Anterior cingulate cortex (tissue), 58 donors: Measurements from ENCODE around the gene EMID1.
"Not testable (repeated sequence)": the region's sequence is repeated elsewhere in the genome, so short reads cannot be mapped to it uniquely, and the experiment has no call there.

Experiments
- DNase-seq, 58 donors: peaks; one replicate each; lab custom pipeline; 2025; lab: John Stamatoyannopoulos, UW

The EMID1 gene

DNA sequence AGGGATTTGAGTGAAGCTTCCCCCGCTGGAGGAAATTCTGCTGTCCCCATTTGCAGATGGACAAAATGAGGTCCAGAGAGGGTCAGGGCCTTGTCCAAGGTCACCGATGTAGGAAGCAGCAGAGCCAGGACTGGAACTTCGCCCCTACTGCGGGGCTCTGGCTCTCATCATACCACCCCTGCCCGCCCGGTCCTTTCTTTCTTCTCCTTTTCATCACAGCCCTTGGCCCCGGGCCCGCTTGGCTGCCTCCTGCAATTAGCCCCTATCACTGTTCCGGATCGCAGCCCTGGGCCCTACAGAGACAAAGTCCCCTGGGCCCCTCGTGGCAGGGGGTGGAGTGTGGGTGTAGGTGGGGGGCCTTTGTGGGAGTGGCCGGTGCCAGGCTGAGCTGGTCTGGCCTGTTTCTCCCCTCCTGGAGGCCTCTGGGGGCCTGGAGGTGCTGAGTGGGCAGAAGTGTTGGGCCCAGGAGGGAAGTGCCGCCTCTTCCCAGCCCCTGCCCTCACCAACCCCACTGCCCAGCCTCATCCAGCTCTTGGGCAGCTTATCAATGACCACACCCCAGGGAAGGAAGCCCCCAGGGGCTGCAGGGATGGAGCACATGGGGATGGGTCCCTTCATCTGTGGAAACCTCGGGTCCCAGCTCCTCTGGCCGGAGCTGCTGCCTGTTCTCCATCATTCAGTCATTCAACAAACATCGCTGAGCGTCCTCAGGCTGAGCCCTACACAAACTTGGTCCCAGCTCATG is 3.4 kb downstream of the EMID1 start:
- DNase-seq = peak in 19 of 58 donors; percentile 10 to 59 (median 28)

DNA sequence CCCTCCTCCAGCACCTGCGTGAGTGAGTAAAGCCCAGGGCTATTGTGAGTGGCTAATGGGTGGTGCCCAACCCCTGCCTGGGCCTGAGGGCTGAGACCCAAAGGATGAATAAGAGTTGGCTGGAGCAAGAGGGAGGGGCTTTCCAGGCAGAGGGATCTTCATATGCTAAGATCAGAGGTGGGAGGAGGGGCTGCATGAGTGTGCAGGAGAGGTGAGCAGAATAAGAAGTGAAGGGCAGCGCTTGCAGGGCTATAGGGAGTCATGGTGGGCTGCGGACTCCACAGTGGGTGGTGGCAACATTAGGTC is 3.9 kb downstream of the EMID1 start:
- peak in 2 of 58 donors; percentile 18 to 23 for DNase-seq

DNA sequence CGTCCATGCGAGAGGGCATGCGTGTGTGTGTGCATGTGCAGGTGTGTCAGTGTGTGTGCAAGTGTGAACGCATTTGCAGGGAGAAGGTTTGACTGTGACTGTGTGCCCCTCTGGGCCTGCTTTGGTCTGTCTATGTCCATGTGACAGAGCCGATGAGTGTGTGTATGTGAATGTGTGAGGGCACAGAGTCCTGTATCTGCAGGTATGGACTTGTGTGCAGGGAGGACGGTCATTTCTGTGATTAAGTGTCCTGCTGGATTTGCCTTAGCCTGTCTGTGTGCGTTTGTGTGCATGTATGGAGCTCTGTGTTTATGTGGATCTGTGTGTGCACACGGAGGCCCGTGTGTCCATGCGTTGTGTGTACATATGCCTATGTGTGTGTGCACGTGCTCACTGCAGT is 5.4 kb downstream of the EMID1 start:
- DNase-seq = no peak

DNA sequence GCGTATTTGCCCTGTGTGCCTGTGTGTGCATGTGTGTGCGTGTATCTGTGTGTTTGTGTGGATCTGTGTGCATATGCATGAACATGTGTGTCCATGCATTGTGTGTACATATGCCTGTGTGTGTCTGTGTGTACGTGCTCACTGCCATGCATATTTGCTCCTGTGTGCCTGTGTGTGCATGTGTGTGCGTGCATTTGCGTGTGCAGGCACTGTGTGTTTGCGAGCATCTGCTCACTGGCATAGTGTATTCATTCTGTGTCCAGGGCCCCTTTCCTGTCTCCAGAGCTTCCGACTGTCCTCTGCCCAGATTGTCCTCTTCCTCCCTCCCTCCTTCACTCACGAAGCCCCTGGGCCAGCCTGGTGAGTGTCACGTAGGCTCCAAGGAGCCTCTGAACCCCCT is 5.8 kb downstream of the EMID1 start:
- no peak for DNase-seq

DNA sequence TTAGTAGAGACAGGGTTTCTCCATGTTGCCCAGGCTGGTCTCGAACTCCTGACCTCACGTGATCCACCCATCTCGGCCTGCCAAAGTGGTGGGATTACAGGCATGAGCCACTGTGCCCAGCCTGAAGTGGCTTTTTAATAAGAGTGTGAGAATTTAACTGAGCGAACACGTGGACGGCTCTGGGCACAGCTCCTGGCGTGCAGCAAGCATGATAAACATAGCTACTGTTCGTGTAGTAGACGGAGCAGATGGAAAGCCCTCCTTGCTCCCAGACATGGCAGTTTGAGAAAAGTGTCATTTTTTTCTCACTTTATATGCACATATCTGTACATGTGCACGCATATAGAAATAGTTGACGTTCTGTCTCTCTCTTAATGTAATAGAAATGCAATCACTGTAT is 7.0 kb downstream of the EMID1 start:
- DNase-seq = peak in 23 of 58 donors; percentile 10 to 69 (median 32)

DNA sequence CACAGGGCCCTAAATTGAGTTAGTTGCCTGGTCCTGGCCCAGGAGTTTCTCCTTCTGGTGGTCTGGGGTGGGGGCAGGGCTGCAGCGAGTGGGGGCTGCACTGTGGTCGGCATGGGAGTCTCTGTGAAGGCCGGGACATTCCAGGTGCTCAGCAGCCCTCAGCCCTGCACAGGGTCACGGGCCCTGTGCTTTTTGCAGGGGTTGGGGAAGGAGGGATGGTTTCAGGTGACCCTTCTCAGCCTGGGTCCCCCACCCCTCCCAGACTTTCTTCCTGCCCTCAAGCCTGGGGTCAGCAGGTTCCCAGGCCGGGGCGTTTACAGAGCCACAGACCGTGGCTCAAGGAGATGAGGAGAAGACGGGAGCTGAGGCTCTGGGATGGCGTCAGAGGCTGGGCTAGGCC is 7.8 kb downstream of the EMID1 start:
- no peak for DNase-seq

DNA sequence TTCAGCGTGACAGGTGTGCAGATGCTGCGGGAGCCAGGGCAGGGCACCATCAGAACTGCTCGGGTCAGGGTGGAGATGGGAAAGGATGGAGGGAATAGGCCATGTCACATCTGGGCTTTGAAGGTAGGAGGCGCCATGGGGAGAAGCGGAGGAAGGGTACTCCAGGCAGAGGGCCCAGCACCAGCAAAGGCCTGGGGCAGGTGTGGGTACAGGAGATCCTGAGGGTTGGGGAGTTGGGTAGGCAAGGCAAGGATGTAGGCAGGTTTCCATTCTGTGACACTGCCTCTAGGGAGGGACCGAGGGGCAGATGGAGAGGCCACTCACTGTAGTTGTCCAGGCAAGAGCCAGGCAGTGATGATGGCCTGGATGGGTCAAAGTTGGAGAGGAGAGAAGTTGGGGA is 8.5 kb downstream of the EMID1 start:
- DNase-seq = no peak

DNA sequence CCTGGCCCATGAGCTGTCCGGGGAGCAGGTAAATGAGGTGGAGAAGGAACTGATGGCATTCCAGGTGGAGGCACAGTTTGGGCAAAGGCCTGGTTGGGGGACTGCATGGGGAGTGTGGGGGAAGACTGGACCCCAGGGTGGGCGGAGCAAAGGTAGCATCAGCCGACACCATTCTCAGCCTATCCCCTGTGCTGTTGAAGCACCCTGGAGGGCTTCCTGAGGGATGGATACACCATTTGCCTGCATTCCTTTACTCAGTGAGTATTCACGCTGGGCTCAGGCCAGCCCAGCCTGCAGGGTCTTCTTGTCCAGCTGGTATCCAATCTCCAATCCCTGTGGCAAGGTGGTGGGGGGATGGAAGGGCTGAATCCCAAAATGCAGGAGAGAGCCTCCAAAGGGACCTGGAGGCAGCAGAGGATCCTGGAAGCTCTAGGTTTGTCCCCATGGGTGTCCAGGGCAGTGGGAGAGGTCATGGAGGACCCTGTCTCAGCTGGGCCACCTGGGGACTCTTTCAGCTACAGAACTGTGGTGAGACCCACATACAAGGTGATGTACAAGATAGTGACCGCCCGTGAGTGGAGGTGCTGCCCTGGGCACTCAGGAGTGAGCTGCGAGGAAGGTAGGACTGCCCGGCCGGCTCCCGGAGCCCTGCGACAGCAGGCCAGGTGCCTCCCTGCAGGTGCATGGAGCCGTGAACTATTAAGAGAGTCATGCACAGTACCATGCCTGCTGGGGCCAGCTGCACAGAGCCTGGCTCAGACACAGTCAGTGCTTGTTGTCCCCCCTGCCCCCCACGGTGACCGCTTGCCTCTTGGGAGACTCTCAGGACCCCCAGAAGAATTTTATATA is 9.5 kb downstream of the EMID1 start:
- no peak for DNase-seq

DNA sequence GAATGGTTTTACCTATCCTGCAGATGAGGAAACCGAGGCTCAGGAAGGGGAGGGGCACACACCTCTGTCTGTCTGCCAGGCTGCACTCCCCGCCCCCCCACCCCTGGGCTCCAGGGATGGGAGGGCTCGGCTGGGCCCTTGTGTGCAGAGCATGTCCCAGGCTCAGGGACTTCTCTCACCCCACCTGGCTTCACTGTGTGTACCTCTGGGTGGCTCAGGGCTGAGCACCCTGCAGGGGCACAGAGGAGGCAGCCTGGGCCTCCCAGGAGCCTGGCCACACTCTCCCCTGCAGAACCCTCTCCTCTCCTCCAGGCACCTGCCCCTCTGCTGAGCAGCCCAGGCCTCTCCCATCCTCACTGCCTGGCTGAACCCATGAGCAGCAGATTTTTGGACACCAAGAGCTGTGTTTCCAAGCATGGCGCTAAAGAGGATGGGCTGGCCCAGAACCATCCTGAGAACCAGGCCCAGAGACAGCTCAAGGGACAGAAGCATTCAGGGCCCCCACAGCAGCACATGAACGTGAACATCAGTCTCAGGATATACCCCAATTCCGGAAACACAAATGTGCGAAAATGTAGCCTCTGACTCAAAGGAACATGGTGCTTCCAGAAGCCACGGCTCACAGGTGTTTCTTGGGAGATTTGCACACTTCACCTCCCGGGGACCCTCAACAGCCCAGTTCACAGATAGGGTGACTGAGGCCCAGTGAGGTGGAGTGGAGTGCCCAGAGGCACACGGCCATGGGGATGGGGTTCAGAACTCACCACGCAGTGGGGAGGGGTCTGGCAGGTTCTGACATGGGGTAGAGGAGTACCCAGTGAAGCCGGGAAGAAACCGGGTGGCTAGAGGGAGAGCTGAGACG is 10.5 kb downstream of the EMID1 start:
- DNase-seq = no peak

DNA sequence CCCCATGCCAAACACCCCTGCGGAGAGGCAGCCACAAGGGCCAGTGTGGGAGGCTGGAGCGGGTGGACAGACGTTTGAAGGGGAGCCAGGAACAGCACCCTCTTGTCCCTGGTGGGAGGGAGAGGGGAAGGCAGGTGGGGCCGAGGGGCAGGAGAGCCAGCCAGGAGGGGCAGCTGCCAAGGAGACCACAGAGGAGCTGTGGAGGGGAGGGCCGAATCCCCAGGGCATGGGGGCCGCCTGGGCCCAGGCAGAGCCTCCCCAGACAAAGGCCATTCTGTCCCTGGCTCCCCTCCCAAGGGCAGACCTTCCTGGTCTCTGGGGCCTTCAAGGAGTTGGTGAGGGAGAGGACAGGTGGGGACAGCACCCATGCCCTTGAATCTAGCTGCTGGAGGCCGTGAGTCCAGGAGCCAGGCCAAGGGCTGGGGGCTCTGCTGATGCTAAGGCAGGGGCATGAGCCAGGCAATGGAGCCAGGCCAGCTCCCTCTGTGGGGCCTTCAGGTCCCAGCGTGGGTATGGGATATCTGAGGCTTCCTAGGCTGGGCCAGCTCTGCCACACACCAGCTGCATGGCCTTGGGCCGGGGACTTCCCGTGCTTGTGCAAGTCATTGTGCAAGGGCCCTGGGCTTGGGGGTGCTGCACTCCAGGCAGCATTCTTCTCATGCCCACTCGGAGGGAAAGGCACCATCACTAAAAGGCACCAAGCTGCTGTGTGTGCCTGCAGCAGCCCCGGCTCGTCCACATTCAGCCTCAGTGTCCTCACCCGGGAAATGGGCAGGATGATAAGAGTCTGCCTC is 11.4 kb downstream of the EMID1 start:
- peak in 26 of 58 donors; percentile 13 to 66 (median 36) for DNase-seq

DNA sequence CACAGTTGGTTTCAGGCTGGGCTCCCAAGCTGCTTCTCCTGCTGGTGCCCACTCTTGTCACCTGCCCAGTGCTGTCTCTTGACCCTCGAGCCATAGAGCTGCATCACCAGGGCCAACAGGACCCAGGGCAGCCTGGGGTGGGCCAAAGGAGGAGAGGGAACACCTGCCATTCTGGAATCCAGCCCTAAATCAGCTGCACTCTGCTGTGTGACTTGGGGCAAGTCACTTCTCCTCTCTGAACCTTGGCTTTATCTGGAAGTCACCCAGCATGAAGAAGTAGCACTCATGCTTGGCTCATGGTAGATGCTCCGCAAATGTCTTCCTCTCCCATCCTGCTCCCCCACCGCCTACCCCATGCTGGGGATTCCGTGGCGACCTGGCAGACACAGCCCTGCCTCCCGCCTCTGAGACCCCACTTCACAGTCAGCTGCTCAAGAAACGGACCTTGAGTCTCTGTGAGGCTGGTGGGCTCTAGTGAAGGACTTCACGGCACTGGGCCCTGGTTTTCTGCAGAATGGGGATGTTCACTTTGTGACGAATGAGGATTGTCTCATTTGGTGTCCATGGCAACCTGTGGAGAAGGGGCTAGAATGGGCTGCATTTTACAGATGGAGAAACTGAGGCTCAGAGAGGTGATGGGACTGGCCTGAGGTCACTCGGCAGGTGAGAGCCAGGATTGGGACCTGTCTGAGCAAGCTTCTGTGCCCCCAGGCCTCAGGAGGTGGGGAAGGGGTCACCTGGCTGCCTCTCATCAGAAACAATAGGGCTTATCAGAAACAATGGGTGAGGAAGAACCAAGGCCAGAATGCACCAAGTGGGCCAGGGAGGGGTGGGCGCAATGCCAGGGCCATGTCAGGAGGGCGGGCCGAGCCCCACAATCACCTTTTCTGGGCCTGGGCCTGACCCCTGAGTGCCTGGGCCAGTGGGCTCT is 12.4 kb downstream of the EMID1 start:
- DNase-seq = no peak

DNA sequence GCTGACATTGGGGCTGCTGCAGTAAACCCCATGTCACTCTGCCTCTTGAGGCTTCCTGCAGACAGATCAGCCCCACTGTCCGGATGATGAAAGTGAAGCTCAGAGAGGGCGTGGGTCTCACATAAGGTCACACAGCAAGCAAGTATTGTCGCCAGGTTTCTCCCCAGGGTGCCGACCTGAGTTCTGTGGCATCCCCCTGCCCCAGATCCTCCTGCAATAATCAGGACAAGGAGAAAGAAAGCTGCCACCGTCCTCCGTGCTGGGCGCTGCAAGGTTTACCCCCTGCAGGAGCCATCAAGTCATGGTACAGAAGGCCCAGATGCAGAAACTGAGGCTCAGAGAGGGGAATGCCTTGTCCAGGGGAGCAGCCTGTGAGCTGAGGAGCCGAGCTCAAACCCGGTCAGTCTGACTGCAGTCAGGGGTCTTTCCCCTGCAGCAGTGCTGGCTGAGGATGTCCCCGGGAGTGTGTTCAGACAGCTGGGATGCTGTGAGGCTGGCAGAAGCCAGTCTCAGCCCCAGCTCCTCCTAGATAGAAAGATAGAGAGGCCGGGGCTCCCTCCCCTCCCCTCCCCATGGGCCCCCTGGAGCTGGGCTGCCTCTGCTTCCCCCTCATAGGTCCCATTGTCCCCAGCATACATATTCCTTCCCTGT is 13.2 kb downstream of the EMID1 start:
- no peak for DNase-seq

DNA sequence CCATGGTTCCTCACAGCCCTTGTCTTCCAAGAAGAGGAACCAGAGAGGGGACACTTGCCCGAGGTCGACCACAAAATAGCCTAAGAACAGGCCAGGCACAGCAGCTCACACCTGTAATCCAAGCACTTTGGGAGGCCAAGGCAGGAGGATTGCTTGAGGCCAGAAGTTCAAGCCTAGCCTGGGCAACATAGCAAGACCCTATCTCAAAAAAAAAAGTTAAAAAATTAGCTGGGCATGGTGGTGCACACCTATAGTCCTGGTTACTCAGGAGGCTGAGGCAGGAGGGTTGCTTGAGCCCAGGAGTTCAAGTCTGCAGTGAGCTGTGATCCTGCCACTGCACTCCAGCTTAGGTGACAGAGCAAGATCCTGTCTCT is 13.7 kb downstream of the EMID1 start:
- not testable (repeated sequence) for DNase-seq

DNA sequence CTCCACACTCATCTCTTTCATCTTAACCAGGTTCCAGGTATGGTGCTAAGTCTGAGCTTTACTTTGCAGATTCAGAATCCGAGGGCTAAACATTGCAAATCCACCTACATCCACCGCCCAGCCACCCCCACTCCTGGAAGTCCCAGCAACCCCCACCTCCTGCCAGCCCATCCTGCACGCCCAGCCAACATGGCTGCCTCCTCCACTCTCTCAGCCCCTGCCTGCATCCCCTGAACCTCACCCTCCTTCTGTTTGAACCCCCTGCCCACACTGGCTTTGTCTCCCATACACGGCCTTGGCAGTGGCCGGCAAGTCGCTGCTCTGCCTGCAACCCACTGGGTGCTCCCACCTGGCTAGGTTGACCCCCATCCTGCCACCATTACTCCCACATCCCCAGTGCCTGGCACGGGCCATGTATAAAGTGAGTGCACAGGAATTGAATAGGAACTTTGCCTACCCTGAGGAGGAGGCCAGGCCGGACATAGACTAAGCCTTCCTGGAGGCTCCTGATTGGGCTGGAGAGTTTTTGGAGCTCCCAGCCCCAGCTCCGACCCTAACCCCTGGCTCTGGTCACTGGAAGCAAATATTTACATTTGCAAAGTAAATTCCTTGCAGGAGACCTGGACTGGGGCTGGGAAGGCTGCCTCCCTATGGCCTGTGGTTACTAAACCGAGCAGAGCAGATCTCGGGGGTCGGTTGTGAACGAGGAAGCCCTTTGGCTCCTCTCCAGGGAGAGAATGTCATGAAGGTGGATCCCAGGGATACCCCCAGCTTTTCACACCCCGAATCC is 14.4 kb downstream of the EMID1 start:
- no peak for DNase-seq

DNA sequence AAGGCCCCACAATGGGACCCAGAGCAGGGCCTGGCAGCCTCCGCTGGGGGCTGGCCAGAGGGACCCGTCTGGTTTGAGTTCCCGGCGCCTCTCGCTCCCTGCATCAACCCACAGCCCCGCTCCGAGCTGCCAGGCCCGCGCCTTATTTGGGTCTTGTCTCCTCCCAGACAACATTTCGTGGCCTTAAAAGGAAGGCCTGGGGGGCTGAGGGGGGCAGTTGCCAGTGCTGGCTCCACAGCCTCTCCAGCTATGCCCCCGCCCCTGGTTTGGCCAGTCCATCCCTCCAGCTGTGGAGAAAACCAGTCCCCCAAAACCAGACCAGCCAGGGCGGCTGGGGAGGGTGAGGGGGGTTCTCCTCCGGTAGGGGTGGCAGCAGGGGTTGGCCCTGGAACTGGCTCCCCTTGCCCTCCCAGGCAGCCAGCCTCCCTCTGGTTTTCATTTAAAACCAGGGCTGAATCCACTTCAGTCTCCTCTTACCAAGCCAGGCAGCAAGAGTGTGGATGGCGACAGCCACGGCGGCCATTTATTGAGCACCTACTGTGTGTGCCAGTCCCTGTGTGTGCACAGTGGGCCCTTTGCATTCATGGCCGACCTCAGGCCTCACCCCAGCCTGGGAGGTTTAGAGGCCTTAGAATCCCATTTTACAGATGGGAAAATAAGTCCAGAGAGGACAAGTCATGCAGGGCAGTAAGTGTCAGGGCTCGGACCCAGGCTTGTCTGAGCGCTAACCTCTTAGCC is 18.6 kb downstream of the EMID1 start:
- peak in 23 of 58 donors; percentile 15 to 66 (median 33) for DNase-seq

DNA sequence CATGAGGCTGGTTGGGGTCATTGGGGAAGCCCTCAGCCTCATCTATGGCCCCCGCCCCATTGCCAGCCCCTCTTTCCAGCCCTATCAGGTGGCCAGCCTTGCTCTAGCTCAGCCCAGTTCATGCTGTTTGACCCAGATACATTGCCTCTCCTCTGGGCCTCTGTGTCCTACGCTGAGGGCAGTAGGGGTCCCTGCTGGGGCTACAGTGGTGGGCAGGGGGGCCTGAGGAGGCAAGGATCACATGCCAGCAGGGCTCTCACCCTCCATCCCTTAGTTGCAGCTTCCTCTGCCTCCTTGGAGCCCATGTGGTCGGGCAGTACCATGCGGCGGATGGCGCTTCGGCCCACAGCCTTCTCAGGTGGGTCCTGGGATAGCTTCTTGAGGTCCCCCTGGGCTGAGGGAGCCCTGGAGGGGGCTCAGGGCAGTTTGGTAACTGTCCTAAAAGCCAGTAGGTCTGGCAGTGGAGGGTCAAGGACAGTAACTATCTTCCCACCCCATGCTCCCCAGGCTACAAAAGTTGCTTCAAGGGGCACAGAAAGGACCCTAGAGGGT is 19.2 kb downstream of the EMID1 start:
- DNase-seq = no peak
